IPS-11a (cell line): ENCODE data around the gene PTPN13.

ENCODE experiments used
- H3K4me3 ChIP-seq: one replicate; pipeline ENCODE4 v1.5.1; 2013; ENCODE audit warnings: low read depth, low read length, control low read depth

PTPN13 gene

GRCh38 chr4:86593688-86594558 lies at the start of gene PTPN13:
Gene PTPN13, plus strand, starts transcription at chr4:86594315. Its CDS starts 40,942 bp downstream, at chr4:86635257.
- H3K4me3 ChIP-seq: peak within 1 kb of the TSS; percentile 95

- no peak overlapping the region for H3K4me3 ChIP-seq
These were observed 47.0 kb upstream of the PTPN13 start for GRCh38 chr4:86547140-86547539.

GRCh38 chr4:86549163-86549788 lies 44.8 kb upstream of the PTPN13 start:
- no peak overlapping the region for H3K4me3 ChIP-seq

GRCh38 chr4:86551387-86551786 lies 42.7 kb upstream of the PTPN13 start:
- no peak overlapping the region for H3K4me3 ChIP-seq

- no peak overlapping the region for H3K4me3 ChIP-seq
These were observed 39.5 kb upstream of the PTPN13 start for GRCh38 chr4:86554646-86555045.

GRCh38 chr4:86556791-86557415 lies 37.2 kb upstream of the PTPN13 start:
- H3K4me3 ChIP-seq: no peak overlapping the region

- H3K4me3 ChIP-seq: no peak overlapping the region
These were observed 36.6 kb upstream of the PTPN13 start for GRCh38 chr4:86557526-86557925.

GRCh38 chr4:86558258-86558657 lies 35.9 kb upstream of the PTPN13 start:
- no peak overlapping the region for H3K4me3 ChIP-seq

GRCh38 chr4:86558797-86559196 lies 35.3 kb upstream of the PTPN13 start:
- H3K4me3 ChIP-seq: no peak overlapping the region

GRCh38 chr4:86560447-86560846 lies 33.7 kb upstream of the PTPN13 start:
- no peak overlapping the region for H3K4me3 ChIP-seq

- H3K4me3 ChIP-seq: no peak overlapping the region
These were observed 32.9 kb upstream of the PTPN13 start for GRCh38 chr4:86561256-86561655.

- no peak overlapping the region for H3K4me3 ChIP-seq
These were observed 30.7 kb upstream of the PTPN13 start for GRCh38 chr4:86563416-86563815.

GRCh38 chr4:86564795-86565194 lies 29.3 kb upstream of the PTPN13 start:
- H3K4me3 ChIP-seq: no peak overlapping the region

GRCh38 chr4:86565651-86566050 lies 28.5 kb upstream of the PTPN13 start:
- no peak overlapping the region for H3K4me3 ChIP-seq

GRCh38 chr4:86569103-86569870 lies 24.8 kb upstream of the PTPN13 start:
- H3K4me3 ChIP-seq: no peak overlapping the region

GRCh38 chr4:86579941-86580340 lies 14.2 kb upstream of the PTPN13 start:
- no peak overlapping the region for H3K4me3 ChIP-seq

- H3K4me3 ChIP-seq: no peak overlapping the region
These were observed 11.7 kb upstream of the PTPN13 start for GRCh38 chr4:86582410-86582809.

- H3K4me3 ChIP-seq: no peak overlapping the region
These were observed 7.9 kb upstream of the PTPN13 start for GRCh38 chr4:86586160-86586572.

- H3K4me3 ChIP-seq: no peak overlapping the region
These were observed 7.3 kb upstream of the PTPN13 start for GRCh38 chr4:86586626-86587380.

- H3K4me3 ChIP-seq: no peak overlapping the region
These were observed 6.6 kb upstream of the PTPN13 start for GRCh38 chr4:86587381-86588140.
